Mesangial cell (primary cell): ENCODE measurements around the gene TRIAP1. TPM values are rescaled to one million over a fixed set of nuclear protein-coding genes. Genes with fewer than 3 reads are reported as not detected.

Experiments
- total RNA-seq: library from RNA; depleted of rRNA; stranded (reverse); fragments of >200 nt; gene quantifications from 2 replicates; pipeline ENCODE4 v1.2.3, GENCODE V29; 2015

TRIAP1 gene
- total RNA-seq, result 14.5 and 19.4 TPM in 2 replicates

DNA sequence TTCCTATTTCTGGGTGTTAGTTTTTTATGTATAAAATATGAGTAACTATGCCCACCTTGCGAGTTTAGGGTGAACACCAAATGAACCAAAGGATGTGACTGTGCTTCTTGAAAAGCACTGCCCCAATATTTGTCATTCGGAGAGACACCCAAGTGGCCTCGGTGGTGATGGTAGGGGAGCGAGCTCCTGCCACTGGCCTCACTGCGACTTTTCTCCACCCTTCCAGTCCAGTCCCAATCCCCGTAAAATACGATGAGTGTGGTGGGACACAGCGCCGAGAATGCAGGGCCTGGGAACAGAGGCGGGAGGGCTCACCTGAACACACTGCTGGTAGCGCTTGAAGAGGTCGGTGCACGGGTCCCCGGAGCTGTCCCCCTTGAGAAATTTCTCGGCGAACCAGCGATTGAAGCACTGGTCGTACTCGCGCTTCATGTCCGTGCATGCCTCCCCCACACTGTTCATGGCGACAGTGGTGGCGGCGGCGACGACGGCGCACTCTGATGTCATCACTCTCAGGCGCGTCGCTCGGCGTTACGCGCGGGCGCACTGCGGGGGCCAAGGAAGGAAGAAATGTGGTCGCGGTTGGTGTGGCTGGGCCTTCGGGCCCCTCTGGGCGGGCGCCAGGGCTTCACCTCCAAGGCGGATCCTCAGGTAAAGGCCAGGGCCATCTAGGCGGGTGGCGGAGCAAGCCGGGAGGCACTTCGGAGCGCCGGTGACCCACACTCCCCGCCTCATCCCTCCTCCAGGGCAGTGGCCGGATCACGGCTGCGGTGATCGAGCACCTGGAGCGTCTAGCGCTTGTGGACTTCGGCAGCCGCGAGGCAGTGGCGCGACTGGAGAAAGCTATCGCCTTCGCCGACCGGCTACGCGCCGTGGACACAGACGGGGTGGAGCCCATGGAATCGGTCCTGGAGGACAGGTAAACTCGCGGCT is at the start of gene TRIAP1, which contains the start of gene GATC:
TRIAP1 (minus strand) TSS at position 474 of the 933 bp plus-strand sequence; CDS start at position 462, 12 bp downstream.
GATC (plus strand) TSS at position 534 of the 933 bp plus-strand sequence; CDS start at position 571, 37 bp downstream.

GRCh38 chr12:120469450-120470149 is 23.4 kb upstream of the TRIAP1 start, which contains the start of gene SRSF9:
Gene SRSF9 (minus strand): TSS chr12:120469748. CDS start chr12:120469609, 139 bp downstream.

DNA sequence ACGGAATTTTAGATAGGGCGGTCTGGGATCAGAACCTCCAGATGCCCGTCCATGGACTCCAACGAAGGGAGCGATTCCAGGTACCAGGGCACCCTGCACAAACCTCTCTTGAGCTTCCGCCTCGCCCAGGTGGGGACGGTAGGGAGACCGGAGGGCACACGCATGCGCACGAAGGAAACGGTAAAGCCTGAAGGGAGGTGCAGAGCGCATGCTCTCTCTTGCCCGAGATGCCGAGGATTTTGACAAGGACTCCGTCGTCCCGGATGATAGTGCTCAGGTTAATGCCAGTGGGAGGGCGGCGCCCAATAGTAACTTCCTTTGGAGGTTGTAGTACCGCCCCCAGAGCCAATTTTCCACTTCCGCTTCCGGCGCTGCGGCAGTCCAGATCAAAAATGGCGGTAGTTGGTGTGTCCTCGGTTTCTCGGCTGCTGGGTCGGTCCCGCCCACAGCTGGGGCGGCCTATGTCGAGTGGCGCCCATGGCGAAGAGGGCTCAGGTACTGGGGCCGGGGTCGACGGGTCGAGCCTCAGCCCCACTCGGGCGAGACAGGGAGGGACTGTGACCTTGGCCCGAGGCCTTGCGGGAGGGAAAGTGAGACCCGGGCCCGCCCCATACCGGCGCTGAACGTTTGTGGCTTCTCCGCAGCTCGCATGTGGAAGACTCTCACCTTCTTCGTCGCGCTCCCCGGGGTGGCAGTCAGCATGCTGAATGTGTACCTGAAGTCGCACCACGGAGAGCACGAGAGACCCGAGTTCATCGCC is 8.3 kb downstream of the TRIAP1 start, which contains the start of gene COX6A1:
COX6A1 (plus strand) TSS at position 379 of the 760 bp plus-strand sequence; CDS start at position 393, 14 bp downstream.

Other genes with a start within 250 kb of the TRIAP1 start
- 4,524 and 5,298 TPM in 2 replicates for gene RPLP0, start 245.3 kb downstream of the TRIAP1 start, total RNA-seq
- gene PXN, start 180.7 kb downstream of the TRIAP1 start, total RNA-seq, result 90.6 and 93.2 TPM in 2 replicates
- under 0.01 TPM in 2 replicates for gene RNU4-2, start 154.5 kb downstream of the TRIAP1 start, total RNA-seq
- under 0.01 TPM in 2 replicates for gene RNU4-1, start 153.1 kb downstream of the TRIAP1 start, total RNA-seq
- gene SIRT4, start 144.1 kb downstream of the TRIAP1 start, total RNA-seq, result 0.49 and 0.89 TPM in 2 replicates
- gene PLA2G1B, start 118.6 kb downstream of the TRIAP1 start, total RNA-seq, result not detected in 2 replicates
- 0.63 and 2.0 TPM in 2 replicates for gene MSI1, start 77.2 kb downstream of the TRIAP1 start, total RNA-seq
- 737 and 758 TPM in 2 replicates for gene COX6A1, start 8.3 kb downstream of the TRIAP1 start, total RNA-seq
- 17.2 and 17.3 TPM in 2 replicates for gene GATC, start 60 bp upstream of the TRIAP1 start, total RNA-seq
- 90.3 and 147 TPM in 2 replicates for gene SRSF9, start 23.4 kb upstream of the TRIAP1 start, total RNA-seq
- 255 and 374 TPM in 2 replicates for gene DYNLL1, start 49.7 kb upstream of the TRIAP1 start, total RNA-seq
- gene COQ5, start 82.8 kb upstream of the TRIAP1 start, total RNA-seq, result 16.2 and 17.9 TPM in 2 replicates
- gene RNF10, start 88.0 kb upstream of the TRIAP1 start, total RNA-seq, result 61.3 and 80.2 TPM in 2 replicates
- gene POP5, start 135.0 kb upstream of the TRIAP1 start, total RNA-seq, result 29.2 and 58.8 TPM in 2 replicates
- gene CABP1, start 194.2 kb upstream of the TRIAP1 start, total RNA-seq, result 0.16 TPM in 1 of 2 replicates, not detected in the other
- gene MLEC, start 240.8 kb upstream of the TRIAP1 start, total RNA-seq, result 78.3 and 88.6 TPM in 2 replicates